GM12878 (cell line): Measurements from ENCODE around the gene GRIK4. TPM values are rescaled to one million over a fixed set of nuclear protein-coding genes. Genes with fewer than 3 reads are reported as not detected.

ENCODE experiments used
- ATAC-seq: fragments of 200-7000 bp; cut with Tn5 transposase; 3 replicates; pipeline ENCODE4 v1.9.1; 2020; ENCODE audit warnings: mild to moderate bottlenecking, moderate library complexity
- BruUV-seq: library from RNA; stranded (reverse); fragments of 400-500 nt; replicated peaks from 2 replicates; lab custom pipeline; 2021; lab: Mats Ljungman, UMichigan
- CTCF ChIA-PET: fragments of 300-600 bp; sonication (Branson Sonifier 250); formaldehyde crosslinking; extraction: SDS; loops from one replicate; lab custom pipeline; 2021; ENCODE audit warnings: inconsistent platforms; lab: Yijun Ruan, JAX
- POLR2A ChIA-PET: fragments of 350-600 bp; formaldehyde crosslinking; extraction: SDS; loops from one replicate; lab custom pipeline; 2021; ENCODE audit warnings: inconsistent platforms; lab: Charles Lee
- RAD21 ChIA-PET: fragments of 300-600 bp; sonication (Branson Sonifier 250); formaldehyde crosslinking; loops from one replicate; lab custom pipeline; 2023; ENCODE audit warnings: antibody characterized with exemption; ENCODE audit not compliant: unreplicated experiment; lab: Charles Lee
- SMC1A ChIA-PET: fragments of 300-600 bp; sonication (Branson Sonifier 250); formaldehyde crosslinking; loops from one replicate; lab custom pipeline; 2023; ENCODE audit not compliant: unreplicated experiment, uncharacterized antibody; lab: Charles Lee
- DNase-seq: peaks from one replicate; pipeline ENCODE4 v3.0.0-alpha.2; 2011; ENCODE audit warnings: low read depth, low spot score
- FAIRE-seq: peaks from 3 replicates; lab custom pipeline; 2011; peaks lifted over from hg19 to GRCh38; lab: Jason Lieb, UNC
- H2AFZ ChIP-seq: 2 replicates; pipeline ENCODE4 v1.6.0; 2011; ENCODE audit warnings: low read depth, low read length, control low read depth; ENCODE audit not compliant: control insufficient read depth
- H3K27ac ChIP-seq: 2 replicates; pipeline ENCODE4 v1.5.1; 2011; ENCODE audit warnings: control low read depth; ENCODE audit not compliant: control insufficient read depth, insufficient read depth
- H3K27me3 ChIP-seq, 2 experiments: replicated peaks in 1 of 2; 2 replicates each; pipeline versions ENCODE4 v1.6.0 to v1.6.1; 2011; ENCODE audit warnings: low read length in 1 of 2; ENCODE audit not compliant: control insufficient read depth in 2 of 2, insufficient read depth in 2 of 2
- H3K36me3 ChIP-seq, 2 experiments: 2 replicates each; pipeline ENCODE4 v1.5.1; 2011; ENCODE audit warnings: low read length in 1 of 2; ENCODE audit not compliant: control insufficient read depth in 2 of 2, insufficient read depth in 2 of 2
- H3K4me1 ChIP-seq: 2 replicates; pipeline ENCODE4 v1.6.1; 2011; ENCODE audit warnings: mild to moderate bottlenecking, low read length, moderate library complexity, mixed read lengths; ENCODE audit not compliant: control insufficient read depth, insufficient read depth
- H3K4me2 ChIP-seq: 2 replicates; pipeline ENCODE4 v1.6.0; 2011; ENCODE audit warnings: control low read depth; ENCODE audit not compliant: control insufficient read depth, insufficient read depth
- H3K4me3 ChIP-seq: fragments of 200-600 bp; sonication (generic); 2 replicates; pipeline ENCODE4 v1.5.1; 2016
- H3K79me2 ChIP-seq: 2 replicates; pipeline ENCODE4 v1.6.0; 2011; ENCODE audit warnings: low read length; ENCODE audit not compliant: control insufficient read depth, insufficient read depth
- H3K9ac ChIP-seq: 2 replicates; pipeline ENCODE4 v1.8.0; 2011; ENCODE audit warnings: low read length, control low read depth, mixed read lengths; ENCODE audit not compliant: control insufficient read depth, insufficient read depth
- H3K9me3 ChIP-seq: replicated peaks from 3 replicates; pipeline ENCODE4 v1.5.1; 2011; ENCODE audit warnings: mild to moderate bottlenecking, low read length; ENCODE audit not compliant: control insufficient read depth, insufficient read depth
- H4K20me1 ChIP-seq: 2 replicates; pipeline ENCODE4 v1.6.0; 2011; ENCODE audit not compliant: control insufficient read depth, insufficient read depth
- ASH2L ChIP-seq: fragments of 300-600, 200-600 bp; sonication (generic); IDR thresholded peaks from 2 replicates; pipeline ENCODE4 v1.6.1; 2017; ENCODE audit warnings: low read depth, mild to moderate bottlenecking, borderline replicate concordance
- BACH1 ChIP-seq: fragments of 450-650 bp; IDR thresholded peaks from 2 replicates; pipeline ENCODE4 v1.6.1; 2017; ENCODE audit warnings: mild to moderate bottlenecking, borderline replicate concordance
- CEBPB ChIP-seq, 2 experiments: fragments of 150-350 bp in 1 of 2; IDR thresholded peaks; 2 replicates each; pipeline ENCODE4 v1.6.1; 2012 to 2014; ENCODE audit warnings: low read depth in 2 of 2, low read length in 2 of 2, borderline replicate concordance in 1 of 2, inconsistent platforms in 1 of 2
- CTCF ChIP-seq, 3 experiments: IDR thresholded peaks in 2 of 3; conservative IDR thresholded peaks in 1 of 3; 2 replicates each; pipeline ENCODE4 v1.5.1; 2011; ENCODE audit warnings: low read depth in 3 of 3, low read length in 3 of 3, mild to moderate bottlenecking in 3 of 3, control low read depth in 2 of 3, moderate library complexity in 2 of 3, inconsistent platforms in 1 of 3, mixed read lengths in 1 of 3; ENCODE audit not compliant: control insufficient read depth in 2 of 3, insufficient read depth in 1 of 3; ENCODE audit errors: extremely low read depth in 1 of 3
- DPF2 ChIP-seq: fragments of 450-650 bp; IDR thresholded peaks from 2 replicates; pipeline ENCODE4 v1.6.1; 2017; ENCODE audit warnings: mild to moderate bottlenecking
- E2F4 ChIP-seq: IDR thresholded peaks from 2 replicates; pipeline ENCODE4 v1.6.1; 2012; ENCODE audit warnings: low read depth, low read length, improper control_type of control experiment
- ESRRA ChIP-seq: IDR thresholded peaks from 2 replicates; pipeline ENCODE4 v1.6.1; 2012; ENCODE audit warnings: mild to moderate bottlenecking, low read length, improper control_type of control experiment
- ETV6 ChIP-seq, 2 experiments: fragments of 450-650 bp in 1 of 2; IDR thresholded peaks in 1 of 2; conservative IDR thresholded peaks in 1 of 2; 2 replicates each; pipeline ENCODE4 v1.6.1; 2014; ENCODE audit warnings: antibody characterized with exemption in 1 of 2, borderline replicate concordance in 1 of 2, low read depth in 1 of 2, mild to moderate bottlenecking in 1 of 2, moderate library complexity in 1 of 2
- FOXK2 ChIP-seq: fragments of 450-650 bp; IDR thresholded peaks from 2 replicates; pipeline ENCODE4 v1.6.1; 2017; ENCODE audit warnings: mild to moderate bottlenecking, moderate library complexity
- IKZF2 ChIP-seq, 2 experiments: fragments of 450-650 bp; IDR thresholded peaks; 2 replicates each; pipeline ENCODE4 v1.6.1; 2017; ENCODE audit warnings: mild to moderate bottlenecking in 2 of 2, moderate library complexity in 2 of 2
- RBBP5 ChIP-seq: fragments of 200-600 bp; sonication (generic); conservative IDR thresholded peaks from 2 replicates; pipeline ENCODE4 v1.6.1; 2016
- SP1 ChIP-seq: IDR thresholded peaks from one replicate; pipeline ENCODE4 v1.6.1; 2011; ENCODE audit warnings: low read depth, low read length
- SRF ChIP-seq, 2 experiments: IDR thresholded peaks; 2 replicates each; pipeline ENCODE4 v1.6.1; 2011; ENCODE audit warnings: low read depth in 2 of 2, low read length in 2 of 2, mild to moderate bottlenecking in 1 of 2, moderate library complexity in 1 of 2
- SUPT20H ChIP-seq: IDR thresholded peaks from 2 replicates; pipeline ENCODE4 v1.6.1; 2011; ENCODE audit warnings: low read depth, mild to moderate bottlenecking, low read length, moderate library complexity, borderline replicate concordance; ENCODE audit not compliant: control insufficient read depth
- ZBED1 ChIP-seq: IDR thresholded peaks from 2 replicates; pipeline ENCODE4 v1.6.1; 2016; ENCODE audit warnings: borderline replicate concordance
- WGBS: methylation state at CpG from one replicate; pipeline ENCODE4 v1.1.6; 2016; ENCODE audit warnings: low lambda C conversion rate; ENCODE audit not compliant: insufficient replicate concordance, insufficient coverage; ENCODE audit errors: missing lambda C conversion rate; 5-methylcytosine and 5-hydroxymethylcytosine counted together
- in situ Hi-C: fragments of 300-500 bp; cut with MboI; formaldehyde crosslinking; loops from 9 replicates; pipeline ENCODE4 v1.14.3; 2018; ENCODE audit warnings: mixed read lengths
- intact Hi-C: fragments of 100-400 bp; cut with micrococcal nuclease; formaldehyde crosslinking; loops from one replicate; pipeline ENCODE4 v1.14.2; 2022; ENCODE audit not compliant: unreplicated experiment
- polyA plus RNA-seq, 11 experiments: library from polyadenylated mRNA; depleted of rRNA in 4 of 11; unstranded in 6 of 11; stranded (reverse) in 5 of 11; fragments of >200 nt; fragmentation: Nextera tagmentation in 4 of 11; fragmentation: Illumina TruSeq in 1 of 11; extraction: Ambion mirVana in 4 of 11; extraction: Trizol in 1 of 11; gene quantifications; 1 replicate in 1 of 11; 2 replicates in 10 of 11; pipeline versions ENCODE4 v1.2.1 to v1.2.3, GENCODE V29; 2011 to 2016; ENCODE audit warnings: inconsistent platforms in 2 of 11, missing spikeins in 2 of 11, low read depth in 1 of 11
- total RNA-seq, 4 experiments: library from RNA; depleted of rRNA in 3 of 4; stranded (reverse); fragments of >200 nt in 3 of 4; fragmentation: Illumina TruSeq in 1 of 4; extraction: Trizol in 1 of 4; gene quantifications; 2 replicates each; pipeline versions ENCODE4 v1.2.1 to v1.2.3, GENCODE V29; 2013 to 2021

Gene GRIK4
- total and polyA plus RNA-seq, 10 of the 15 experiments (the other 5 are each of a cell fraction or from before 2014, with no cell fraction given): 0.33 to 3.6 (median 0.72) TPM

GRCh38 chr11:120589376-120589775 lies 77.8 kb downstream of the GRIK4 start:
- no peak overlapping the region for H2AFZ ChIP-seq
- H3K4me2 ChIP-seq: no peak overlapping the region
- no peak overlapping the region for H3K9ac ChIP-seq
- SMC1A ChIA-PET: interaction anchor here (0.5 kb wide), 1 partner anchor 23 kb away, joined by 3 read pairs; no protein-coding TSS in a partner anchor
- H3K79me2 ChIP-seq: no peaks in the 10 kb centered on the region
- H3K27me3 ChIP-seq: no peaks in the 10 kb centered on the region
- no peaks in the 10 kb centered on the region for H4K20me1 ChIP-seq
- TF ChIP-seq SUPT20H (no peak), ASH2L (no peak), SRF (IDR thresholded peaks at IDR 0.05; ENCODE audit: low read depth in 2 of 2, low read length in 2 of 2) (no peak), ZBED1 (no peak), DPF2 (no peak), BACH1 (no peak), SP1 (no peak), FOXK2 (no peak)
- TF ChIP-seq, all 136 proteins: peak for 0
- FAIRE-seq: no peak
- H3K4me1 ChIP-seq: no peaks in the 10 kb centered on the region
- WGBS: 23% methylated on average over 11 of the region's 11 CpGs
- ChIA-PET POLR2A (no interaction called here), RAD21 (no interaction called here), CTCF (interaction anchor here (0.6 to 1.3 kb wide), 3 partner anchors 9 to 49 kb away, joined by 3 to 5 read pairs (median 4); no protein-coding TSS in a partner anchor)
- no peak for ATAC-seq
- H3K36me3 ChIP-seq: no peaks in the 10 kb centered on the region; a peak in 1 of 4 replicates
- no peak overlapping the region for H3K4me3 ChIP-seq
- DNase-seq: no peak
- no TSS peak for BruUV-seq
- H3K9me3 ChIP-seq: no peaks in the 10 kb centered on the region; the same call in 2 of the 3 replicates
- in situ Hi-C loops (no loop called here), intact Hi-C loops (no loop called here)
- H3K27ac ChIP-seq: no peak overlapping the region

GRCh38 chr11:120590472-120590871 lies 78.9 kb downstream of the GRIK4 start:
- ChIA-PET RAD21 (no interaction called here), SMC1A (interaction anchor here (1.2 kb wide), 1 partner anchor 15 kb away, joined by 3 read pairs; no protein-coding TSS in a partner anchor), CTCF (no interaction called here), POLR2A (interaction anchor here (0.5 kb wide), 1 partner anchor 245 kb away, joined by 5 read pairs; no protein-coding TSS in a partner anchor)
- DNase-seq (no peak), FAIRE-seq (no peak), ATAC-seq (no peak)
- intact Hi-C loops: no loop called here
- Histone ChIP-seq H3K9ac (no peak overlapping the region), H3K27ac (no peak overlapping the region), H3K4me1 (no peaks in the 10 kb centered on the region), H3K36me3 (no peaks in the 10 kb centered on the region; a peak in 1 of 4 replicates), H3K4me3 (no peak overlapping the region), H3K79me2 (no peaks in the 10 kb centered on the region), H3K27me3 (no peaks in the 10 kb centered on the region), H3K4me2 (no peak overlapping the region), H3K9me3 (no peaks in the 10 kb centered on the region), H2AFZ (no peak overlapping the region), H4K20me1 (no peaks in the 10 kb centered on the region)
- in situ Hi-C loops: no loop called here
- WGBS: 44% methylated on average over 3 of the region's 3 CpGs
- BruUV-seq: no TSS peak
- TF ChIP-seq ETV6 (conservative IDR thresholded peaks at IDR 0.05 in 1 of 2, IDR thresholded peaks at IDR 0.05 in 1 of 2; ENCODE audit: borderline replicate concordance in 1 of 2, low read depth in 1 of 2) (no peak), CTCF (IDR thresholded peaks at IDR 0.05 in 2 of 3, conservative IDR thresholded peaks at IDR 0.05 in 1 of 3; ENCODE audit: control insufficient read depth in 2 of 3, extremely low read depth in 1 of 3, insufficient read depth in 1 of 3, low read depth in 3 of 3, low read length in 3 of 3) (no peak), CEBPB (IDR thresholded peaks at IDR 0.05; ENCODE audit: borderline replicate concordance in 1 of 2, low read depth in 2 of 2, low read length in 2 of 2) (no peak), ESRRA (no peak), IKZF2 (IDR thresholded peaks at IDR 0.05) (no peak), E2F4 (no peak), RBBP5 (no peak)
